ENCODE data around the gene ZBTB25. TPM values are rescaled to one million over a fixed set of nuclear protein-coding genes. Genes with fewer than 3 reads are reported as not detected.
A peak's percentile ranks its signal among the peaks of the same experiment; 100 is the strongest.

ZBTB25 gene
- total RNA-seq, 1 experiment from 2014 or later: 2.6 TPM

- no peak for DNase-seq (ENCODE audit: low spot score)
Measured at GRCh38 chr14:64516969-64517368, 13.3 kb upstream of the ZBTB25 start.

GRCh38 chr14:64515053-64515452 is 11.4 kb upstream of the ZBTB25 start:
- DNase-seq (ENCODE audit: low spot score): no peak

- no peak for DNase-seq (ENCODE audit: low spot score)
Measured at GRCh38 chr14:64513271-64513670, 9.6 kb upstream of the ZBTB25 start.

GRCh38 chr14:64510825-64511671 is 7.4 kb upstream of the ZBTB25 start:
- peak; percentile 59 for DNase-seq (ENCODE audit: low spot score)

- DNase-seq (ENCODE audit: low spot score): no peak
Measured at GRCh38 chr14:64509036-64509435, 5.4 kb upstream of the ZBTB25 start.

- DNase-seq (ENCODE audit: low spot score): no peak
Measured at GRCh38 chr14:64508215-64508776, 4.7 kb upstream of the ZBTB25 start.

DNA sequence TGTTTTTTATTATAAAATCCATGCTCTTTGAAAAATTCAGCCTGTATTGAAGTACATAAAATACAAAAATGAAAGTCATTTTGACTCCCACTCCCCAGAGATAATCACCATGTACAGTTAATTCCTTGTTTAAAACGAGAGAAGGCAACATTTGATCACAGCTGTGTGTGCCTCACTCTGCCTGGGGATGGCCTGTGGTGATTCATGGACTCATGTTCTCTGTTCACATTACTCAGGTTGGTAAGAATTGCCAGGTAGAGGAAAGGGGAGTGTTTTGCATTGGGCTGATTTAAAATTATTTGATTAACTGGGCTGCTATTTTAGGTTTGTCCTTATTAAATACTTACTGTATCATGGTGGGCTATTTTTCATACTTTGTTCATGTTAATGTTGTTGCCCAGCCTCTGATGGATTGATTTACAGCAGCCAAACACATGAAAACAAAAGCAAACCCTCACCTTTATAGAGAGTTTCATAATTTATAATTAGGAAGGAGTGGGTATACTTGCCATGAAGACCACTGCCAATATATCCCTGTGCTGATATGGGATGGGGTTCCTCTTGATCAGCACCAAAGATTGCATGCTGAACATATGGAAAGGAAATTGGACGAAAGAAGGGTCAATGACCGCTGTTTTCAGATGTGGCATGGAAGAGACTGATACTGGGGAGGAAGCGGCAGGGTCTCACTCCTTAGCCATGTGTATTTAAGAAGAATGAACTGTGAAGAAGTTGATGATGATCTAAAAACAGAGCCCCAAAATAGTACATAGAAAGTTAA is 3.9 kb upstream of the ZBTB25 start:
- DNase-seq (ENCODE audit: low spot score): no peak

GRCh38 chr14:64506721-64507120 is 3.1 kb upstream of the ZBTB25 start:
- DNase-seq (ENCODE audit: low spot score): no peak

DNA sequence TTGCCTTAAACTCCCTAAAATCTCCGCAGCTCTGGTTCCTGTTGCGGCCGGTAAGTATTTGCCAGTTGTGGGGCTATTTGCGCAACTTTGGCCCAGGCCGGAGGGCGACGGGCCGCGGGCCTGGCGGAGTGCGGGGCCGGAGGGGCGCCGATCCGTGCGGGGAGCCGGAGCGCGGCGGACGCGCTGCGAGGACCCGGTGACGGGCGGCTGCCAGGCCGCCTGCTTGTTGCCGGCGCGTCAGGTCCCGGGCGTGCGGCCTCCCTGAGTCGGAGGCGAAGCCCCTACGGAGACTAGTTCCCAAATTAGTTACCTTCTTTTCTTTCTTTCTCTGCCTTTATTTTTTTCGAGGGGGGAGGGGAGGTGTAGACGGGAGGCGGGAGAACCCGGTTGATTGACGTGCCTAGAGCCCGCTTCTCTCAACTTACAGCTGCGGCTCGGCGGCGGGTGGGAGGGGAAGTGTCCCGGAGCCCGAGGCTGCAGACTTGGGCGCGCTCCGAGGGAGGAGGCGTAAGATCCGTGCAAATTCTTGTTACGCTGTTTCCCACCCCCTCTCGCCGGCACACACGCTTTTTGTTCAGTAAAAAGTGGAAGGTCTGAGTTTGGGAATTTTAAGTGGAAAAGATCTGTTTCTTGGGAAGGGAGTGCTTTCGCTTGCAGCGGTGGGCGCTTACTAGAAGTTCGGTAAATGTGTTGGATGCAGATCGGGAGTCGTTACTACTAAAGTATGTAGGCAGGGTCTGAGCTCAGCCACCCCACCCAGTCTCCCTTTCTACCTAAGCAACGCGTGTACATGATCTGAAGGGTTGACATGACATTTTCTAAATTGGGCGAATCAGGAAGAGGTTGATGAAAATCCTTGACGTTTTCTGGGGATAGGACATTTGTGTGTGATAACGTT is 1.5 kb upstream of the ZBTB25 start:
- peak; percentile 84 for DNase-seq (ENCODE audit: low spot score)

DNA sequence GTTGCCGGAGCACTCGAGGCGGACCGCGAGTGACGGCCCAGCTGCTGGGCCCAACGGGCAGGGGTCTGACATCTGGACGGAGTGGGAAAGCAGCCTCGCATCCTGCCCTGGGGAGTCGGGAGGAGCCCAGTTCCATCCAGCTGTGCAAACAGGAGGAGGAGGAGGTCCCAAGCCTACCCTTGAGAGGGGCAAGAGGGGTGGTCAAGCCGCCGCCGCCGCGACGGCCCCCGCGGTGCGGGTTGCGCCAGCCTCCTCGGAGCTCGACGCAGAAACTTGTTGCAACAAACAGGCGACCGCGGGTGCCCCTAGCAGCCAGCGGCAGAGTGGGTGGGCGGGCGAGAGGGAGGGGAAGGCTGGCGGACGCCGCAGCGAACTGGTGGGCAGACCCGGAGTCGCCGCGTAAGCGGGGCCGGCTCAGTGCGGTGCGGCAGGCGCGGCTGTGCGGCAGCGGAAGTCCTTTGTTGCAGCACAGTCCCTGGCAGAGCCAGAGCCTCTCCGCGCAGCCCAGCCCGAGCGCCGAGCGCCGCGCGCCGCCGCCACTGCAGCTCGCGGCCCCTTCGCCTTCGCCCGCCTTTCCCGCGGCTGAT is 765 bp upstream of the ZBTB25 start, which contains the start of gene ZBTB1:
ZBTB1 (plus strand) TSS at position 461 of the 587 bp plus-strand sequence. CDS start 16,735 bp downstream, outside the sequence.
- DNase-seq (ENCODE audit: low spot score): peak; percentile 70

GRCh38 chr14:64502887-64503433 is 678 bp downstream of the ZBTB25 start:
- no peak for DNase-seq (ENCODE audit: low spot score)

GRCh38 chr14:64502456-64502855 is 1.2 kb downstream of the ZBTB25 start:
- DNase-seq (ENCODE audit: low spot score): no peak

- DNase-seq (ENCODE audit: low spot score): peak; percentile 92
Measured at GRCh38 chr14:64501411-64502171, 2.0 kb downstream of the ZBTB25 start.

DNA sequence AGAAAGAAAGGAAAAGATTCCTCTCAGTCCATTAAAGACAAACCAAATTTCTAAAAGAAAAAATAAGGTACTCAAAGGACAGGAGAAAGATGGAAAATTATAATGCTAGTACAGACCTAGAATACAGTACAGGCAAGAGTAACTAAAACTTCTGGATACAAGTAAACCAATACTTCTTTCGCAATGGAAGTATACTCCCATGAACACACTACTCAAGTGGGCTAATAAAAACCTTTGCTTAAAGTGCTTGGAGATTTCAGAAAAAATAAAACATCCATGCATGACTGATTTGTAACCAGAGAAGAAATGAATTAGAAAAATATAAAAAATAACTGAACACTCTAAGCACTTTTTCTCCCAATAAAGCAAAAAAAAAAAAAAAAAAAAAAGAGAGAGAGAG is 3.5 kb downstream of the ZBTB25 start:
- no peak for DNase-seq (ENCODE audit: low spot score)

DNA sequence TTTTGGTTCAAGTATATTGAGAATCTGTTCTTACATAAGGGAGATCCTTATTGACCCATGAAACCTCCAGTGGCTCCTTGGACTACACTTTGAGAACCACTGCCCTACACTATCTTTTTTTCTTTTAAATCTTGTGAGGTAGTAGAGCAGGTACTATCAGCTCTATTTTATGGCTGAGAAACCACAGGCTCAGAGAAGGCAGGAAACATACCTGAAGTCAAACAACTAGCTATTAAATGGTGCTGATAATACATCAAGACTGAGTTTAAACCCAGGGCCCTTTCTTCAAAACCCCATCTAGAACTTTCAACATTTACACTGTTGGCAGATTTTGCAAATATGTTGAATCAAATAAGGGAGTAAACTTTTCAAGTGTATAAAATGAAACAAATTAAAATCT is 6.9 kb downstream of the ZBTB25 start:
- no peak for DNase-seq (ENCODE audit: low spot score)

- DNase-seq (ENCODE audit: low spot score): no peak
Measured at GRCh38 chr14:64495252-64495651, 8.4 kb downstream of the ZBTB25 start.

- DNase-seq (ENCODE audit: low spot score): no peak
Measured at GRCh38 chr14:64493455-64493854, 10.2 kb downstream of the ZBTB25 start.

DNA sequence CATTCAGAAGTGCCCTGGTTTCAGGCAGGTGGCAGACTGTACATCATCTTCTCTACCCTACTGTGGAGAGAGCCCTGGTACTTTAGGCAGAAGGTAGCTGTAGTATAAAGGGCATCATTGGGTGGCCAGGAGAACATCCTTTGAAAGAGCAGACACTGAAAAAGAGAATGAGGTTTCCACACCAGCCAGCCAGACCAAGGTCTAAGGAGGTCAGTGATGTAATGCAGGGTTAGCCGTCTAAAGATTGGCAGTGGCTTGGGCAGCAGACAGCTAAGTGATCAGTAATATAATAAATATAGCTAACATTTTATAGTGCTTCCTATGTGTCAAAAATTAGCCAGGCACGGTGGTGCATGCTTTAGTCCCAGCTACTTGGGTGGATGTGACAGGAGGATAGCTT is 12.0 kb downstream of the ZBTB25 start:
- DNase-seq (ENCODE audit: low spot score): no peak

DNA sequence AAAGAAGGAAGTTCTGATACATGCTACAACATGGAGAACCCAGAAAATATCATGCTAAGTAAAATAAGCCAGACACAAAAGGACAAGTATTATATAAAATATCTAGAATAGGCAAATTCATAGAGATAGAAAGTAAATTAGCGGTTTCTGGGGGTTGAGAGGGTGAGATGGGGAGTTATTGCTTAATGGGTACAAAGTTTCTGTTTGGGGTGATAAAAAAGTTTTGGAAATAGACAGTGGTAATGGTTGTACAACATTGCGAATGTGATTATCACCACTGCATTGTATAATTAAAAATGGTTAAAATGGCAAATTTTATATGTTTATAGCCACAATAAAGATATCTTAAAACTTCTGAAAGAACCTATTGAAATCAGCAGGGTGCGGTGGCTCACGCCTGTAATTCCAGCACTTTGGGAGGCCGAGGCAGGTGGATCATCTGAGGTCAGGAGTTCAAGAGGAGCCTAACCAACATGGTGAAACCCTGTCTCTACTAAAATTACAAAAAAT is 15.0 kb downstream of the ZBTB25 start:
- DNase-seq (ENCODE audit: low spot score): no peak
